Globus pallidus (tissue), 1 donor: ENCODE data around the gene ARMC3.
"Not testable (repeated sequence)": the region's sequence is repeated elsewhere in the genome, so short reads cannot be mapped to it uniquely, and the experiment has no call there.

Experiments used
- DNase-seq: peaks from one replicate; pipeline ENCODE4 v3.0.0-alpha.2; 2015; ENCODE audit warnings: low spot score

Gene ARMC3, protein sequence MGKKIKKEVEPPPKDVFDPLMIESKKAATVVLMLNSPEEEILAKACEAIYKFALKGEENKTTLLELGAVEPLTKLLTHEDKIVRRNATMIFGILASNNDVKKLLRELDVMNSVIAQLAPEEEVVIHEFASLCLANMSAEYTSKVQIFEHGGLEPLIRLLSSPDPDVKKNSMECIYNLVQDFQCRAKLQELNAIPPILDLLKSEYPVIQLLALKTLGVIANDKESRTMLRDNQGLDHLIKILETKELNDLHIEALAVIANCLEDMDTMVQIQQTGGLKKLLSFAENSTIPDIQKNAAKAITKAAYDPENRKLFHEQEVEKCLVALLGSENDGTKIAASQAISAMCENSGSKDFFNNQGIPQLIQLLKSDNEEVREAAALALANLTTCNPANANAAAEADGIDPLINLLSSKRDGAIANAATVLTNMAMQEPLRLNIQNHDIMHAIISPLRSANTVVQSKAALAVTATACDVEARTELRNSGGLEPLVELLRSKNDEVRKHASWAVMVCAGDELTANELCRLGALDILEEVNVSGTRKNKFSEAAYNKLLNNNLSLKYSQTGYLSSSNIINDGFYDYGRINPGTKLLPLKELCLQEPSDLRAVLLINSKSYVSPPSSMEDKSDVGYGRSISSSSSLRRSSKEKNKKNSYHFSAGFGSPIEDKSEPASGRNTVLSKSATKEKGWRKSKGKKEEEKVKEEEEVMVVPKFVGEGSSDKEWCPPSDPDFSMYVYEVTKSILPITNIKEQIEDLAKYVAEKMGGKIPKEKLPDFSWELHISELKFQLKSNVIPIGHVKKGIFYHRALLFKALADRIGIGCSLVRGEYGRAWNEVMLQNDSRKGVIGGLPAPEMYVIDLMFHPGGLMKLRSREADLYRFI

DNA sequence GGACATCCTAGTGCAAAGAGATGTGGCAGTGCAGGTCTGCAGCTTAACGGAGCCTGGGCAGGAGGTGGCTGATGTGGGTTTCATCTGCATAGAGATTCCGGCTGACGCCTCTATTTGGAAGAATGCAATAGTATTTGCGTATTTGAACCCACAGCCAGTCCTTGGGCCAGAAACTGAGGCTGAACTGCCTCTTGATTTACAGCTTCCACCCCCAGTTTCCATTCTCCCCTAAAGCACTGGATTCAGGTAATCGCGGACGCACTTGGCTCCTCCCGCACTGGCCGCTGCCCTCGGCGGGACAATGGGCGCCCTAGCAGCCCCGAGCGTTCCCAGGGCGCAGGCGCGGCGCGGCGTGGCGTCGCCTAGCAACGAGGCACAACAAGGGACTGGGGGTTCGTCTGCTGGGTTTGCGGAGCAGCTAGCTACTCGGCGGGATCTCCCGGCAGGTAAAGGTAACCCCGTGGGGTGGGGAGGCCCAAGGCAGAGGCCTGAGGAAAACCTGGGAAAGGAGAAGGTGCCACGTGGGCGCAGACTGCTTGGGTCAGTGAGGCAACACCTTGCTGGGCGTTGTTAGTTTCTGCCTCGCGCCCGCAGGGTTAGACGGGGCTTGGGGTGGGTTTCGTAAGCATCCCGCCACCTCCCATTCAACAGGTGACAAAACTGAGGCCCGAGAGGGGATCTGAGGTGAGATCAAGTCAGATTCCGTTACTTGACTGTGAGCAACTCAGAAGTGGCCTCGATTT is at the start of gene ARMC3:
TSS of gene ARMC3 (plus strand) at position 393 of the 743 bp plus-strand sequence. CDS start 3,944 bp downstream, outside the sequence.
- peak; percentile 83 for DNase-seq

DNA sequence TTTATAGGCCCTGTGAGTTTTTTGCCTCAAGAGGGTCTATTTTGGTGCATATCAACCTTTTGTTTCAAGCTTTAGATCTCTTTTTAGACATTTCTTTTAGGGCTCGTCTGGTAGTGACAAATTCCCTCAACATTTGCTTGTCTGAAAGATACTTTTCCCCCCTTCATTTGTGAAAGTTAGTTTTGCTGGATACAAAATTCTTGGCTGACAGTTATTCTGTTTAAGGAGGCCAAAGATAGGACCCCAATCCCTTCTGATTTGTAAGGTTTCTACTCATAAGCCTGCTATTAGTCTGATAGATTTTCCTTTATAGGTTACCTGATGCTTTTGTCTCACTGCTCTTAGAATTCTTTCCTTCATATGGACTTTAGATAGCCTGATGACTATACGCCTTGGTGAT is 36.1 kb upstream of the ARMC3 start:
- no peak for DNase-seq

- no peak for DNase-seq
Measured at GRCh38 chr10:22893781-22894180, 34.1 kb upstream of the ARMC3 start.

DNA sequence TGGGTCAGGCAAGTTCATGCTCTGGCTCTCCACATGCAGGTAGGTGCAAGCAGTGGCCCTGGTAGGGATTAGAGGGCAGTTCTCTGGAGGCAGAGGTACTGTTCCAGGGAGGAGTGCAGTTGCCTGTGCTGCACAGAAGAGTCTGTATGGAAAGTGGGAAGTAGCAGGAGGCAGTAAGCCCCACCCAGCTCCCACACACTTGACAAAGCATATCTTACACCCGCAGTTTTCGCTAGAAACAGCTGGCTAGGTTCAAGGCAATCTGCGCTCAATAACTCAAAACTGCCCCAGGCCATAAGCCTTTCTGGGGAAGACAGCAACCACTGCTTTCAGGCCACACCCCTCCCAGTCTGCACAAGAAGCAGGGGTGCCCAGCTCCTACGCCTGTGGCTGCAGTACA is 33.1 kb upstream of the ARMC3 start:
- DNase-seq: no peak

DNA sequence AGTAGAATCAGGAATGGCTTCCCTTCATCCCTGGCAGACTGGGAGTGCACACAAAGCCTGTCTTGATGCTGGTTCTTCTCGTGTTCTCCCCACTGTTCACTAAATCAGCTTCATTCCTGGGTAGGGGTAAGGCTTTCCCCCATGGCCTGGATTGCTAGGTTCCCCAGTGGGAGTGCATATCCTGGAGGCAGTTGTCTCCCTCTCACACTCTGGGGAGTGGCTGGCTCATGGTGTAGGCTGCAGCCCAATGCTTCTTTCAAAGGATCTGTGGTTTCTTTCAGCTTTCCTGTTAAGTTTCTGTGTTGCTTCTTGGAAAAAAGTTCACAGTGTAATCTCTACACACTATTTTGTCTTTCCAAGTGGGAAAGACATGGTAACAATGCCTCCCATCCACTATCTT is 32.6 kb upstream of the ARMC3 start:
- DNase-seq: no peak

DNA sequence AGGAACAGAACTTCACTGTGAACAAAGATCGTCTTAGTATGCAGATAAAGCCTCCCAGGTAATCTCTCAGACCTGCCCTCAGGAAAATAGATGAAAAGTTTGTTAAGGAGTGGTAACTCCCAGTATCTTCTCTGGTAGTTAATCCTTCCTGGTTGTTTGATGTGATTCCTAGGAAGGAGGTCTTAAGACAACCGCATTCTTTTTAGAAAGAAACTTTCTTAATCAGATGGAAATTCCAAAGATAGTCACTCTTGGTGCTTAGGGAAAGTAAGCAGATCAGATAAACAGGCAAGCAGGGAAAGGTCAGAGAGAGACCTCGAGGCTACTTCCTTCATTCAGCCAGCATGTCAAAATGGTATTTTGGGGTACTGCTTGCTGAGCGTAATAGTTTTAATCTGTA is 30.5 kb upstream of the ARMC3 start:
- no peak for DNase-seq

DNA sequence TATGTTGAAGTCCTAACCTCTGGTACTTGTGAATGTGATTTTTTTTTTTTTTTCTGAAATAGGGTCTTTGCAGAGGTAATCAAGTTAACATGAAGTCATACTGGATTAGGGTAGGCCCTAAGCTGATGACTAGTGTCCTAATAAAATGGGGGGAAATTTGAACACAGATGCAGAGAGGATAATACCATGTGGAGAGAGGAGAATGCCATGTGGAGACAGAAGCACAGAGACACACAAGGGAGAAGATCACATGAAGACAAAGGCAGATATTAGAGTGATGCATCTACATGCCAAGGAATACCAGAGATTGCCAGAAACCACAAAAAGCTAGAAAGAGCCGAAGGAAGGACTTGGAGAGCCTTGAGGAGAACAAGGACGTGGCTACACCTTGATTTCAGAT is 28.5 kb upstream of the ARMC3 start:
- DNase-seq: no peak

- DNase-seq: no peak
Measured at GRCh38 chr10:22899775-22900174, 28.1 kb upstream of the ARMC3 start.

DNA sequence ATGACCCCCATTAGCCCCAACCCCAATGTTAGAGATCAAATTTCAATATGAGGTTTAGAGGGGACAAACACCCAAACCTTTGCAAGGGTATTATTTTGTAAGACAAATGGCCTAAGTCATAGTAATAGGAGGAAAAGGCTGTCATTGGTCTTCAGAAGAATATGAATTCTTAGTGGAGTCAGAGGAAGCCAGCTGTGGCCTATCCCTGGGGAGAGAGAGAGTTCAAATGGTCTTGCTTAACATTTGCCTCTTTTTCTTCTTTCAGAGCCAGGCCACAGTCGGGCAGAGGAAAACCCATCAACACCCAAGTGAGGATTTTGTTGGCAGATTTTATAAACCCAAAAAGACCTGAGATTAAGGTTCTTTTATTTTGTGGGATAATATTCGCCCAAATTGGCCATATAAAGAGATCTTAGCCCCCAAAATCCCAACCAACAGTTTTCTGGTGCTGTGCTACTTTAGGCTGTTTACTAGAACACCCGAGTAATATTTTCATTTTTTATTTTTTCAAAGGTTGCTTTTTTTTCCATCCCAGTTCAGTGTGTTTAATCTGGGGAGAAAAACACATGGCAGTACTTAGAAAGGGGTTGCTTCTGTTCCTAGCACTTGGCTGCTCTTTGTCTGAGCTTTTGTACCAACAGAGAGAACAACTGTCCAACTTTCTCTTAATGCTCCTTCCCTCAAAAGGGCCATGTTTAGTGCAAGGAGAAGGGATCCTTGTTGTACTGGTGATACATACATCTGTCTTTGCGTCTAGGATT is 26.8 kb upstream of the ARMC3 start:
- no peak for DNase-seq

- DNase-seq: not testable (repeated sequence)
Measured at GRCh38 chr10:22902147-22902546, 25.7 kb upstream of the ARMC3 start.

- no peak for DNase-seq
Measured at GRCh38 chr10:22903694-22904093, 24.2 kb upstream of the ARMC3 start.

- no peak for DNase-seq
Measured at GRCh38 chr10:22906767-22907166, 21.1 kb upstream of the ARMC3 start.

- DNase-seq: no peak
Measured at GRCh38 chr10:22908837-22909236, 19.0 kb upstream of the ARMC3 start.

DNA sequence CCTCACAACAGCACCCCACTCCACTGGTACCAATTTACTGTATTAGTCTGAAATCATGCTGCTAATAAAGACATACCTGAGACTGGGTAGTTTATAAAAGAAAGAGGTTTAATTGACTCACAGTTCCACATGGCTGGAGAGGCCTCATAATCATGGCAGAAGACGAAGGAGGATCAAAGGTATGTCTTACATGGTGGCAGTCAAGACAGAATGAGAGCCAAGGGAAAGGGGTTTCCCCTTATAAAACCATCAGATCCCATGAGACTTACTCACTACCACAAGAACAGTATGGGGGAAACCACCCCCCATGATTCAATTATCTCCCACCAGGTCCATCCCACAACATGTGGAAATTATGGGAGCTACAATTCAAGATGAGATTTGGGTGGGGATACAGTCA is 18.2 kb upstream of the ARMC3 start:
- not testable (repeated sequence) for DNase-seq

DNA sequence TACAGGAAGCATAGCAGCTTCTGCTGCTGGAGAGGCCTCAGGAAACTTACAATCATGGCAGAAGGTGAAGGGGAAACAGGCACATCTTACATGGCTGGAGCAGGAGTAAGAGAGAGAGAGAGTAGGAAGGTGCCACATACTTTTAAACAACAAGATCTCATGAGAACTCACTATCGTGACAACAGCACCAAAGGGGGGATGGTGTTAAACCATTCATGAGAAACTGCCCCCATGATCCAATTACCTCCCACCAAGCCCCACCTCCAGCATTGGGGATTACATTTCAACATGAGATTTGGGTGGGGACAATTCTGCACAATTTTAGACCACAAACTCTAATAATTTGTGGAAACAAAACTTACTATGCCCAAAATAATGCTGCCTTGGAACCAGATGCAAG is 16.8 kb upstream of the ARMC3 start:
- no peak for DNase-seq

DNA sequence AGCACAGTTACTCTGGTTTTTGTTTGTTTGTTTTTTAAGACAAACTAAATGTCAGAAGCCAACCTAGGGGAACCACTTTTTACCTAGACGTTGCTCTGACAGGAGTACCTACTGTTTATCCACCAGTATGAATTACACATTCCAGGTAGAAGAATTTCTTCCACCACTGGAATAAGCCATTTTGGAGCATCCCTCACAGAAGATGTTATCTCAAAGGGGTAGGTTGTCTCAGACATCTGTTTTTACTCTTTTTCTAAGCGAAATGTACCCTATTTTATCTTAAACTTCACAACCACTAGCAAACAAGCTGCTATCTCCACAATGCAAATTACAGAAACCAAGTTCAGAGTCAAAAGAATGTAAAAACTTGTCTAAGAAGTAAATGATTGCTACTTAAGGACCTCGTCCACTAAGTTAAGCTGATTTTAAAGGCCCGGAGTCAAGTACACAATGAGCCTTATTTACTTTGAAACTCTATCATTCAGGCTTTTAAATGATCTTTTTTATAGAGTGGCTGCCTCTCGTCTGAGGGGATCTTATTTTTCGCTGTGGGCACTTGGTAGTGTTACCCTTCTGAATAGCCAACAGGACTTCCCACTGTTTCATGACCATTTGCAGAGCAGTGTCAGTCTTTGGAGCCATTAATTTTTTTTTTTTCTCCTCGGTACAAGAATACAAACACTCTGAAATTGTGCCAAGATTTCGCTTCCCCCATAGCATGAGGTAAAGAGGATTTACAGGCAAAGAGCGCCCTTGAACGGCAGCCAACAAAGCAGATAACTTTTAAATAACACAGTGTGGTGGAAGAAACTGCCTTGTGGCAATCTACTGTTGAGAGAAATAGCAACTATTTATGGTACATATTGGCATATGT is 15.7 kb upstream of the ARMC3 start:
- DNase-seq: no peak

DNA sequence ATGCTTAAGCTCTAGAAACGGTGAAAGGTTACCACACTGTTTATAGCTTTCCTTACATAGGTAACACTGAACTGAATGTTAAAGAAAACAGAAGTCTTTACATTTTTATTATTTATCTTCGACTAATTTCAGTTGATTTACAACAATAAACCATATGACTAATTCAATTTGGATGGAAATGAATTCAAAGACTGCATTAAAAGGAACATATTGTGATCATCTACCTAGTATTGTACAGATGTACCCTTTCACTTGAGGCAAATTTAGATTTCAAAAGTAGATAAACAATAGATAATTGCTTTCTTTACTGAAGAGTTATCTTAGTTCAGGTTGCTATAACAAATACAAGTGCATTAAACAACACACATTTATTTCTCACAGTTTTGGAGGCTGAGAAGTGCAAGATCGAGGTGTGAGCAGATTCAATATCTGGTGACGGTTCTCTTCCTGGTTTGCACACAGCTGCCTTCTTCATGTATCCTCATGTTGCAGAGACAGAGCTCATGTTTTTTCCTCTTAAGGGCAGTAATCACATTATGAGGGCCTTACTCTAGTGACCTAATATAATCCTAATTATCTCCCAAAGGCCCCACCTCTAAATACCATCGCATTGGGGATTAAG is 15.0 kb upstream of the ARMC3 start:
- DNase-seq: no peak

- no peak for DNase-seq
Measured at GRCh38 chr10:22913474-22914092, 14.3 kb upstream of the ARMC3 start.

GRCh38 chr10:22915314-22915713 is 12.5 kb upstream of the ARMC3 start:
- DNase-seq: no peak

DNA sequence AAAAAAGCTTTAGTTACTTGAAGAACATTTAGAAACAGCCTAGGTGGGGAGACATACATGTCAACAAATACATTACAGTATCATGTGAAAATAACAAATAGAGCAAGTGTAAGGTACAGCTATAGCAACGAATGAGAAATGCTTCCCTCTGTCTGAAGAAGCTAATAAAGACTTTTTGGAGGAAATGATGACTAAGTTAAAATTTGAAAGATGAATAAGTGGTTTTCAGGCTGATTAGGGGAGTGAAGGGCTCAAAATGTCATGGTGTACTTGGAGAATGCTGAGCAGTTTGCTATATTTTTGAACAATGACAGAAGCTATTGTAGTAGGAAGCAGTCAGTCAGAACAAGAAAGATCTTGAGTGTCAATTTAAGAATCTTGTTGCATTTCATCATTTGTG is 2.8 kb upstream of the ARMC3 start:
- no peak for DNase-seq
